NCI-H1092 (cell line): Measurements from ENCODE around the gene CNKSR1.
"Not testable (repeated sequence)": the region's sequence is repeated elsewhere in the genome, so short reads cannot be mapped to it uniquely, and the experiment has no call there.

ENCODE experiments used
- DNase-seq: peaks from one replicate; lab custom pipeline; 2025; lab: John Stamatoyannopoulos, UW

CNKSR1 gene

GRCh38 chr1:26230682-26231081 lies 53.4 kb downstream of the CNKSR1 start:
- DNase-seq: not testable (repeated sequence)

GRCh38 chr1:26233903-26234643 lies 56.8 kb downstream of the CNKSR1 start, which contains the start of gene CEP85:
TSS of gene CEP85 (plus strand) at chr1:26234200. CDS start at chr1:26239784, 5,584 bp downstream.
- peak; percentile 99 for DNase-seq

GRCh38 chr1:26234644-26235370 lies 57.5 kb downstream of the CNKSR1 start:
- no peak for DNase-seq

- no peak for DNase-seq
Measured at GRCh38 chr1:26237230-26237966, 60.1 kb downstream of the CNKSR1 start.
